Body of pancreas (tissue), 4 donors: ENCODE data around the gene MT1B. TPM values are rescaled to one million over a fixed set of nuclear protein-coding genes. Genes with fewer than 3 reads are reported as not detected.

Source experiments
- ATAC-seq: fragments of 150-250 bp; one replicate; pipeline ENCODE4 v1.9.1; 2016
- DNase-seq, 4 donors: peaks; one replicate each; pipeline ENCODE4 v3.0.0-alpha.2; 2019
- H3K27ac ChIP-seq, 4 donors: fragments of 200-600 bp; sonication (generic); 1 replicate in 3 of 4; 2 replicates in 1 of 4; pipeline versions ENCODE4 v1.5.1 to v1.6.1; 2016 to 2019; ENCODE audit warnings: mild to moderate bottlenecking in 1 of 4, mixed read lengths in 1 of 4, moderate library complexity in 1 of 4
- H3K27me3 ChIP-seq, 2 donors: fragments of 200-600 bp; sonication (generic); one replicate each; pipeline ENCODE4 v1.6.0; 2016; ENCODE audit warnings: mild to moderate bottlenecking in 1 of 2
- H3K36me3 ChIP-seq, 2 donors: fragments of 200-600 bp; sonication (generic); replicated peaks in 1 of 2; 2 replicates each; pipeline ENCODE4 v1.5.1; 2016; ENCODE audit warnings: low read depth in 2 of 2; ENCODE audit not compliant: insufficient read depth in 1 of 2
- H3K4me1 ChIP-seq: fragments of 200-600 bp; sonication (generic); one replicate; pipeline ENCODE4 v1.6.0; 2016
- H3K4me3 ChIP-seq, 2 donors: fragments of 200-600 bp; sonication (generic); 1 replicate in 1 of 2; 2 replicates in 1 of 2; pipeline ENCODE4 v1.5.1; 2016 to 2019
- H3K9me3 ChIP-seq, 3 donors: fragments of 200-600 bp; sonication (generic); 1 replicate in 2 of 3; 2 replicates in 1 of 3; pipeline ENCODE4 v1.5.1; 2016
- CTCF ChIP-seq, 7 experiments: fragments of 450-650 bp in 4 of 7; fragments of 200-600 bp in 3 of 7; sonication (generic) in 3 of 7; IDR thresholded peaks; one replicate each; pipeline ENCODE4 v1.5.1; 2016 to 2019; ENCODE audit warnings: antibody characterized with exemption in 7 of 7
- POLR2A ChIP-seq, 3 donors: fragments of 450-650 bp; IDR thresholded peaks; one replicate each; pipeline ENCODE4 v1.6.1; 2016; ENCODE audit warnings: antibody characterized with exemption in 3 of 3, mild to moderate bottlenecking in 2 of 3
- WGBS, 2 donors: methylation state at CpG; one replicate each; pipeline ENCODE4 v1.1.5; 2017; 5-methylcytosine and 5-hydroxymethylcytosine counted together
- intact Hi-C: fragments of 100-400 bp; cut with DNase I; formaldehyde crosslinking; loops from one replicate; pipeline ENCODE4 v1.15.1; 2023
- total RNA-seq, 2 donors: library from RNA; depleted of rRNA; stranded (reverse); fragments of >200 nt; gene quantifications; one replicate each; pipeline ENCODE4 v1.1.0, GENCODE V29; 2016

The MT1B gene
- total RNA-seq, 2 donors from 2014 or later: not detected

DNA sequence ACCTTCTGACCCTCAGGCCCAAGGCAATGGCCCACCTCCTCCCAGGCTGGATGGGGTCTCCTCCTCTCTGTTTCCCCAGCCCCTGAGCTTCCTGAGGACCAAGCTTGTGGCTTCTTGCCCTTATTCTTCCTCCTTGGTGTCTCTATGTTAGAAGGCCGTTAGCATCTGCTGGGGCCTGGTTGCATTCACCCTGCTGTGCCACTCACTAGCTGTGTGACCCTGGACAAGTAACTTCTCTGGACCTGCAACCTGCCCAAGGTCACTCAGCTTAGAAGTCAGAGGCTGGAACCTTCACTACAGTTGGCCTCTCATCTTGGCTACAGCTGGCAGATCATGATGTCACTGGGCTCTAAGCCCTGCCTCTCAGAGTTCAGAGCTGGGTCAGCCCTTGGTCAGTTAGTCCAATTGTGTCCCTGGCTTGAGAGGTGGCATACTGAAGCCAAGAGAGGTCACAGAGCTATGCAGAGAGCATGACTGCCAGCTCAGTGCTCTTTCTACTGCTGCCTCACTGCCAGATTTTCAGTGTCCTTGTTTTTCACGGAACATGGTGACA, 40.3 kb upstream of the MT1B start:
- TF ChIP-seq CTCF (IDR thresholded peaks at IDR 0.05) (no peak), POLR2A (IDR thresholded peaks at IDR 0.05) (no peak)
- Histone ChIP-seq H3K27me3 (no peaks in the 10 kb centered on the region), H3K9me3 (no peaks in the 10 kb centered on the region), H3K27ac (peak overlapping the region; percentile 91 to 97 (median 92)), H3K4me3 (no peak overlapping the region), H3K4me1 (peaks cover 46% of the 10 kb centered on the region), H3K36me3 (no peaks in the 10 kb centered on the region)
- DNase-seq (peak; percentile 60 to 73 (median 67)), ATAC-seq (peak; percentile 19)
- intact Hi-C loops: no loop called here
- 33 to 42% methylated on average over 2 of the region's 2 CpGs for WGBS, 2 donors

GRCh38 chr16:56613706-56614105, 38.0 kb upstream of the MT1B start:
- Histone ChIP-seq H3K27me3 (no peaks in the 10 kb centered on the region), H3K4me3 (no peak overlapping the region), H3K9me3 (no peaks in the 10 kb centered on the region), H3K36me3 (no peaks in the 10 kb centered on the region), H3K27ac (no peak overlapping the region), H3K4me1 (peaks cover 50% of the 10 kb centered on the region)
- no peak for ATAC-seq
- no peak for DNase-seq
- TF ChIP-seq CTCF (IDR thresholded peaks at IDR 0.05) (no peak), POLR2A (IDR thresholded peaks at IDR 0.05) (no peak)
- intact Hi-C loops: no loop called here

DNA sequence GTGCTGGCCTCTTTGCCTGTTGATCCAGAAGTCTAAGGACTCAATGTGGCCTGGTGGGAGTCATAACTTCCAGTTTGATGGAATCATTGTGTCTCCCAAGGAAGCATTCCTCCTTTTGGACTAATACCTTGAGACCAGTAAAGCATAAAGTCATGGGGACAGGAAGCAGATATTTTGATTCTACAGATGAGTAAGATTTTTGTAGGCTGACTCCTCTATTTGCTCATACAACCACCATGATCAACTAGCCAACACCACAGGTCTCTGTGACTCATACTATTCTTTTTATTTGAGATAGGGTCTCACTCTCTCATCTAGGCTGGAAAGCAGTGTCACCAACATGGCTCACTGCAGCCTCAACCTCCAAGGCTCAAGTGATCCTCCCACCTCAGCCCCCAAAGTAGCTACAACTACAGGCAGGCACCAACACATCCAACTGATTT, 37.1 kb upstream of the MT1B start:
- TF ChIP-seq CTCF (IDR thresholded peaks at IDR 0.05) (no peak), POLR2A (IDR thresholded peaks at IDR 0.05) (no peak)
- ATAC-seq (no peak), DNase-seq (no peak)
- intact Hi-C loops: no loop called here
- H3K4me1 ChIP-seq: peaks cover 49% of the 10 kb centered on the region
- H3K27me3 ChIP-seq: no peaks in the 10 kb centered on the region
- no peak overlapping the region for H3K4me3 ChIP-seq
- no peaks in the 10 kb centered on the region for H3K36me3 ChIP-seq
- H3K9me3 ChIP-seq: no peaks in the 10 kb centered on the region
- H3K27ac ChIP-seq: no peak overlapping the region

DNA sequence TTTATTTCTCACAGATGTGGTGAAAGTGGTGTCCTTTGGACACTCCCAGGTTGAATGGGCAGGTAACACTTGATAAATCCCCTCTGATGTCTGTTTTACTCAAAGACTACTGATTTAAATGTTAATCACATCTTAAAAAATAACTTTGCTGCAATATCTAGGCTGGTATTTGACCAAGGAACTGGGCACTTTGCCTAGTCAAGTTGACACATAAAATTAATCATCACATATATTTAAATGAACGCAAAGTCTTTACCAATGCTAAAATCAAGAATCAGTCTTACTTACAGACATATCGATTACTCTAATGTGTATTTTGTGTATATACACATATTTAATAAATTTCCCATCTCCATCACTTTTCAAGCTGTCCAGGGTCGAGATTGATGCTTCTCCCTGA, 36.3 kb upstream of the MT1B start:
- no peak for TF ChIP-seq CTCF (IDR thresholded peaks at IDR 0.05)
- no peak for TF ChIP-seq POLR2A (IDR thresholded peaks at IDR 0.05)
- Histone ChIP-seq H3K27ac (no peak overlapping the region), H3K27me3 (no peaks in the 10 kb centered on the region), H3K36me3 (no peaks in the 10 kb centered on the region), H3K4me1 (peaks cover 44% of the 10 kb centered on the region), H3K9me3 (no peaks in the 10 kb centered on the region), H3K4me3 (no peak overlapping the region)
- intact Hi-C loops: no loop called here
- ATAC-seq: no peak
- WGBS, 2 donors: 45 to 51% methylated on average over 3 of the region's 3 CpGs
- no peak for DNase-seq

DNA sequence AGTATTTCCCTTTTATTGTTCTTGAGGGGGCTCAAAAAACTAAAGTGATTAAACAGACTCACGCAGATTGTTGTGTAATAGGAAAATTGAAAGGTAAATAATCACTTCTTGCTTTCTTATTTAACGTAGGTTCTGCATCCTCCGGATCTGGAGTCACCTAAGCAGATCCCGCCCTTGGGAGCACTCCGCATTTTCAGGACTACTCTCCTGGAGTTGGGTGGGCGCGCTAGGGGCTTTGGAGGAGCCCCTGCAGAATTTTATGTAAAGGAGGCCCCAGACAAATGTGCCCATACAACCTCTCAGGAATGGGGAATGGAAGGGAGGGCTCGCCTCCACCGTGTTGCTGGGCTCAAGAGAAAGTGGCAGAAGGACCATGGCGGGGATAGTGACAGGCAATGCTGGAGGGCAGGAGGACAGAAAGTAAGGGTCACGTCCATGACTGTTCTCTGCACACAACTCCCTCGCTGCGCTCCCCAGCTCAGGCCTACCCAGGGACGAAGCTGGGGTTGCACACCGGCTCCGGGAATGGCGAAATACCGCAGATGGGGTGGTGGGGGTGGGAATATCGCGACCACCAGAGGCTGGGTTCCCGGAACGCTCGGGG, 35.0 kb upstream of the MT1B start:
- H3K9me3 ChIP-seq: no peaks in the 10 kb centered on the region
- DNase-seq (no peak), ATAC-seq (no peak)
- peak overlapping the region in 1 of 2 donors; percentile 1 for H3K4me3 ChIP-seq
- peaks cover 31% of the 10 kb centered on the region for H3K4me1 ChIP-seq
- TF ChIP-seq POLR2A (IDR thresholded peaks at IDR 0.05): no peak
- no peak for TF ChIP-seq CTCF (IDR thresholded peaks at IDR 0.05)
- intact Hi-C loops: no loop called here
- 49 to 72% methylated on average over 17 to 21 of the region's 23 CpGs for WGBS, 2 donors
- peak overlapping the region in 3 of 4 donors; percentile 65 to 76 (median 68) for H3K27ac ChIP-seq
- no peaks in the 10 kb centered on the region for H3K27me3 ChIP-seq
- no peaks in the 10 kb centered on the region for H3K36me3 ChIP-seq
